HepG2 (cell line): Measurements from ENCODE around the gene CDH23. TPM values are rescaled to one million over a fixed set of nuclear protein-coding genes. Genes with fewer than 3 reads are reported as not detected.

ENCODE experiments used
- ATAC-seq: fragments of 200-7000 bp; cut with Tn5 transposase; 3 replicates; pipeline ENCODE4 v1.9.1; 2020; ENCODE audit warnings: mild to moderate bottlenecking, moderate library complexity
- BruUV-seq: library from RNA; stranded (reverse); fragments of 400-500 nt; replicated peaks from 2 replicates; lab custom pipeline; 2021; lab: Mats Ljungman, UMichigan
- CTCF ChIA-PET: fragments of 300-600 bp; formaldehyde crosslinking; extraction: SDS; loops from one replicate; lab custom pipeline; 2021; ENCODE audit warnings: low total read pairs, inconsistent platforms, low intra/inter-chr PET ratio; lab: Yijun Ruan, JAX
- POLR2A ChIA-PET: fragments of 350-600 bp; sonication (Branson Sonifier 250); formaldehyde crosslinking; loops from one replicate; lab custom pipeline; 2020; ENCODE audit warnings: antibody characterized with exemption, inconsistent platforms; lab: Yijun Ruan, JAX
- DNase-seq: peaks from one replicate; pipeline ENCODE4 v3.0.0-alpha.2; 2015; ENCODE audit warnings: low spot score
- FAIRE-seq: peaks from 3 replicates; lab custom pipeline; 2011; peaks lifted over from hg19 to GRCh38; lab: Jason Lieb, UNC
- H2AFZ ChIP-seq: one replicate; pipeline ENCODE4 v1.6.1; 2011; ENCODE audit warnings: low read length, inconsistent platforms
- H3K27ac ChIP-seq: fragments of 300-600 bp; 3 replicates; pipeline ENCODE4 v1.8.0; 2011; ENCODE audit warnings: mixed run types, mild to moderate bottlenecking, mixed read lengths, low read length, inconsistent platforms; ENCODE audit not compliant: insufficient read depth; ENCODE audit errors: extremely low read length
- H3K27me3 ChIP-seq, 2 experiments: fragments of 200-600 bp in 1 of 2; 2 replicates in 1 of 2; 3 replicates in 1 of 2; pipeline versions ENCODE4 v1.6.0 to v1.8.0; 2011; ENCODE audit warnings: low read length in 2 of 2, mild to moderate bottlenecking in 2 of 2, moderate library complexity in 2 of 2, inconsistent platforms in 1 of 2; ENCODE audit not compliant: insufficient read depth in 2 of 2, control insufficient read depth in 1 of 2
- H3K36me3 ChIP-seq, 2 experiments: fragments of 200-600 bp in 1 of 2; replicated peaks in 1 of 2; 2 replicates in 1 of 2; 3 replicates in 1 of 2; pipeline versions ENCODE4 v1.5.1 to v1.8.0; 2011; ENCODE audit warnings: low read length in 2 of 2, inconsistent platforms in 1 of 2; ENCODE audit not compliant: insufficient read depth in 2 of 2, control insufficient read depth in 1 of 2
- H3K4me1 ChIP-seq: 2 replicates; pipeline ENCODE4 v1.5.1; 2012; ENCODE audit warnings: low read length, inconsistent platforms; ENCODE audit not compliant: insufficient read depth
- H3K4me2 ChIP-seq: 2 replicates; pipeline ENCODE4 v1.6.0; 2011; ENCODE audit warnings: low read depth, low read length, inconsistent platforms
- H3K4me3 ChIP-seq, 3 experiments: fragments of 200-600 bp in 1 of 3; sonication (generic), shearing (Covaris generic) in 1 of 3; replicated peaks in 1 of 3; 2 replicates each; pipeline ENCODE4 v1.5.1; 2011 to 2016; ENCODE audit warnings: low read length in 3 of 3, inconsistent platforms in 2 of 3, low read depth in 2 of 3, mild to moderate bottlenecking in 2 of 3, control low read depth in 1 of 3, mixed read lengths in 1 of 3; ENCODE audit not compliant: insufficient read depth in 1 of 3
- H3K79me2 ChIP-seq: one replicate; pipeline ENCODE4 v1.6.1; 2011; ENCODE audit warnings: low read length, inconsistent platforms; ENCODE audit not compliant: insufficient read depth
- H3K9ac ChIP-seq: 2 replicates; pipeline ENCODE4 v1.6.0; 2011; ENCODE audit warnings: mild to moderate bottlenecking, low read depth, low read length, inconsistent platforms; ENCODE audit not compliant: insufficient read depth
- H3K9me3 ChIP-seq: 2 replicates; pipeline ENCODE4 v1.5.1; 2012; ENCODE audit warnings: mild to moderate bottlenecking, low read length
- H4K20me1 ChIP-seq: 2 replicates; pipeline ENCODE4 v1.6.0; 2011; ENCODE audit warnings: inconsistent platforms, mild to moderate bottlenecking, low read length, moderate library complexity; ENCODE audit not compliant: insufficient read depth
- CTCF ChIP-seq: sonication (generic); formaldehyde crosslinking; IDR thresholded peaks from 2 replicates; pipeline ENCODE4 v1.5.0; 2020; ENCODE audit warnings: mild to moderate bottlenecking, missing genetic modification reagents, moderate library complexity
- NR1H2 ChIP-seq: sonication (generic); formaldehyde crosslinking; IDR thresholded peaks from 2 replicates; pipeline ENCODE4 v1.8.1; 2022; ENCODE audit warnings: low read depth, missing genetic modification reagents, borderline replicate concordance
- RAD51 ChIP-seq: fragments of 450-650 bp; IDR thresholded peaks from 2 replicates; pipeline ENCODE4 v1.6.1; 2016; ENCODE audit warnings: borderline replicate concordance
- RARG ChIP-seq: sonication (generic); formaldehyde crosslinking; IDR thresholded peaks from 2 replicates; pipeline ENCODE4 v1.4.0; 2020; ENCODE audit warnings: low read depth, mild to moderate bottlenecking, missing genetic modification reagents
- RERE ChIP-seq: IDR thresholded peaks from 2 replicates; pipeline ENCODE4 v1.6.1; 2016; ENCODE audit warnings: low read depth, missing genetic modification reagents, missing compliant biosample characterization
- ZFP90 ChIP-seq: sonication (generic); formaldehyde crosslinking; IDR thresholded peaks from 2 replicates; pipeline ENCODE4 v1.8.0; 2022; ENCODE audit warnings: missing genetic modification reagents, mild to moderate bottlenecking, inconsistent platforms, borderline replicate concordance
- WGBS: methylation state at CpG from one replicate; pipeline ENCODE4 v1.1.6; 2017; ENCODE audit warnings: low lambda C conversion rate; 5-methylcytosine and 5-hydroxymethylcytosine counted together
- in situ Hi-C: cut with HindIII; loops from 2 replicates; pipeline ENCODE4 v1.10.0; 2017; ENCODE audit warnings: low pct_unique_long_range_greater_than_20kb; ENCODE audit not compliant: extremely low pct_ligation_motif_present
- intact Hi-C: fragments of 100-400 bp; cut with micrococcal nuclease; formaldehyde crosslinking; loops from one replicate; pipeline ENCODE4 v1.10.0; 2022; ENCODE audit not compliant: unreplicated experiment
- polyA plus RNA-seq, 8 experiments: library from polyadenylated mRNA; depleted of rRNA in 3 of 8; stranded (reverse) in 7 of 8; unstranded in 1 of 8; fragments of >200 nt; fragmentation: Illumina TruSeq in 4 of 8; extraction: Trizol in 4 of 8; gene quantifications; 2 replicates each; pipeline versions ENCODE4 v1.2.1 to v1.2.3, GENCODE V29; 2011 to 2016; ENCODE audit warnings: low read depth in 4 of 8, missing spikeins in 1 of 8, mixed read lengths in 1 of 8; ENCODE audit not compliant: insufficient read depth in 1 of 8
- total RNA-seq, 5 experiments: library from RNA; depleted of rRNA; stranded (reverse); fragments of >200 nt; fragmentation: Illumina TruSeq; extraction: Trizol; gene quantifications; 2 replicates each; pipeline ENCODE4 v1.2.3, GENCODE V29; 2016; ENCODE audit warnings: low read depth in 1 of 5

CDH23 gene
- total and polyA plus RNA-seq, 2 of the 13 experiments (the other 11 are each of a cell fraction or from before 2014, with no cell fraction given), result 0.13 TPM; not detected in 1

GRCh38 chr10:71444284-71445054, 47.7 kb downstream of the CDH23 start:
- H4K20me1 ChIP-seq, result no peaks in the 10 kb centered on the region
- H3K4me1 ChIP-seq, result no peaks in the 10 kb centered on the region
- H3K27ac ChIP-seq, result no peak overlapping the region
- peaks cover 5 to 43% of the 10 kb centered on the region in 2 experiments; a peak in 3 of 5 replicates for H3K27me3 ChIP-seq
- no peak overlapping the region for H2AFZ ChIP-seq
- no TSS peak for BruUV-seq
- no peak for DNase-seq
- H3K4me3 ChIP-seq, result no peak overlapping the region
- TF ChIP-seq RAD51, result no peak
- no peak for TF ChIP-seq RERE (CRISPR knock-in tag)
- TF ChIP-seq CTCF (CRISPR knock-in tag), result no peak
- TF ChIP-seq ZFP90 (CRISPR knock-in tag), result no peak
- no peak for TF ChIP-seq RARG (CRISPR knock-in tag)
- no peak for TF ChIP-seq NR1H2
- no peak for ATAC-seq
- H3K9ac ChIP-seq, result no peak overlapping the region
- 19% methylated on average over 4 of the region's 4 CpGs for WGBS
- no peak for FAIRE-seq
- intact Hi-C loops (no loop called here), in situ Hi-C loops (no loop called here)
- no peak overlapping the region for H3K4me2 ChIP-seq
- H3K9me3 ChIP-seq, result no peaks in the 10 kb centered on the region
- H3K36me3 ChIP-seq, result no peaks in the 10 kb centered on the region
- ChIA-PET POLR2A (interaction anchor here (0.9 kb wide), 1 partner anchor 125 kb away, joined by 3 read pairs; the partner anchor contains the start of gene SLC29A3), CTCF (no interaction called here)
- H3K79me2 ChIP-seq, result no peaks in the 10 kb centered on the region
